GM12873 (cell line): ENCODE results near the gene HLTF.

Source experiments
- CTCF ChIP-seq: IDR thresholded peaks from 2 replicates; pipeline ENCODE4 v1.5.1; 2012; ENCODE audit warnings: low read depth, mild to moderate bottlenecking, moderate library complexity, low read length, control low read depth; ENCODE audit not compliant: insufficient read depth; ENCODE audit errors: missing control alignments

The HLTF gene

DNA sequence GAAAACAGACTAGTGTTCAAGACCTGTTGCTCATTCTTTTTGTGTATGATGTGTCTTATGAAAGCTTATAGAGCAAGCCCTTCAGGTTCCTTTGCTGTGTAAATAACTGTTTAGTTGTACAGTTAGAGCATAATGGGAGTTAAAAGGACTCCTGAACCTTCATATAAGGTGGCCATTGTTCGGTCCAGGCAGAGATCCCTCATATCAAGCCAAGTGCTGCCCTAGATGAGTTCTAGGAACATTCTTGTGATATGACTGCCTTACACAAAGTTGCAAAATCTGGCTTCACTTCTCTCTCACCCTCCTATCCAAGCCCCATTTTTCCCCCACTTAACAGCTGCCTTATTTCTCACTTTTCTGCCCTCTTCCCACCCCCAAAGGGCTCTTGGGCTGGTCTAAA, 68.1 kb downstream of the HLTF start:
- no peak for TF ChIP-seq CTCF

DNA sequence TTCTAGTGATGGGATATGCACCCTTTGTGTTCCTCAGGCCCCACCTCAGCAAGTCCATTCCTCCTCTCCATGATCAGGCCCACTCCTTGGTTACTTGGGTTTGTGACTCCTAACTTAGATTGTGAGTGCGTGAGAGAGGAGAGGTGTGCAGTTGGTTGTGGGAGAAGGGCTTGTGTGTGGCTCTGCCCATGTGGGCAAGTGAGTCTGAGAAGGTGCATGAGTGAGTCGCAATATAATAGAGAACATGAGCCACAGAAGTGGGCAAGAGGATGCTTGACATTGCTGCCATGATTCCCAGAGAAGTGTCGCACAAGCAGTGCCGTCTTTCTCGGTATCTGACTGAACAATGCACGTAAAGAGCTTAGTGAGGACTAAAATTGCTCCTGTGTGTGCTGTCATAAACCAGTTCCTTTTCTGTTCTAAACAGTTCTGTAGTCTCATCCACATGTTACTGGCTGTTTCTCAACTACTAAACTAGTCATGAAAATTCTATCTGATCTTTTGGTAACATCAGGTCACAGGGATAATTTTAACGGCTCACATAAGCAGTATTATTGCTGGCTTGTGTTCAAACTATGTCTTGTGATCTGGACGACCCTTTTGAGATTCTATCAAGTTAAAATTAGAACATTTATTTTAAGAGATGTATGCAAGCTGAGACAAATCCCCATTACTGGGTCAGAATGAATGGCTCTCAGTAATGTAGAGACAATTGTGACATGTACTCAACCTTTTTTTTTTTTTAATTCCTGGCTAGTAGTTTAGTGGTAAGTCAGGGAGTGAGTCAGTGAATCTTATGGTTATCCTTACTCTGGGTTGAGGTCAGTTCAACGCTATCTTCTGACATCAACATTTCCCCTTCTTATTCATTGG, 69.4 kb downstream of the HLTF start:
- no peak for TF ChIP-seq CTCF

DNA sequence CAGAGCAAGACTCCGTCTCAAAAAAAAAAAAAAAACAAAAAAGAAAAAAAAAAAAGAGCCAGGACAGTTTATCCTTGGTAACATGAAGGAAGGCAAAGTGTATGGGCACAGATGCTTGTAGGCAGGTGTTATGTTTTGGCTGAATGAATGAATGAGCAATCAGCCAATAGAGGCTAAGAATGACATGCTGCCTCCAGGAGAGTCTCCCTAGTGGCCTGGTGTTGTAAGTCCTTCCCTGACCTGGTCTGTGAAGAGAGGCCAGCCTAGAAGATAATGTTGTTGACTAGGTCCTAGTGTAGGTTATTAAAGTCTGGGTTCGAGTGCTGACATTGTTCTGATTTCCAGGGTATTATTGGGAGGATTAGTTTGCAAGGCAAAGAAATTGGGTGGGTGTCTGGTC, 70.1 kb downstream of the HLTF start:
- no peak for TF ChIP-seq CTCF

- no peak for TF ChIP-seq CTCF
These were observed 70.9 kb downstream of the HLTF start for GRCh38 chr3:149015393-149015792.

- no peak for TF ChIP-seq CTCF
These were observed 72.6 kb downstream of the HLTF start for GRCh38 chr3:149013726-149014125.

DNA sequence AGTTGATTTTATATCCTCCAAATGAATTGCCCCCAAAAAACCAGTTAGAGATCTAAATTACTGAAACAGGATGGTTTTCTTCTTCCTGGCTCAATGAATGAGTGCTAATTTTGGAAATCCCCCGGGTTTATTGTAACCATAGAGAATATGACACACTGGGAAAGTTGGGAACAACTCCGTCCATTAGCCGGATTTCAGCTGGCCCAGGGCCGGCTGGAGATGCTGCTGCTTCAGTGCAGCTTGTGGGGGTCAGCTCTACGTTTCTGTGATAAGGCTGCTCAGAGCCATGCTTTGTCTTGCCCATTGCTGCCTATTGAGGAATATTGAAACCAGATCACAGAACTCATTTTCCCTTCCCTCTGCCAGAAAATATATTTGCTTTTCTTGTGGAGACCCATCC, 74.7 kb downstream of the HLTF start:
- no peak for TF ChIP-seq CTCF

DNA sequence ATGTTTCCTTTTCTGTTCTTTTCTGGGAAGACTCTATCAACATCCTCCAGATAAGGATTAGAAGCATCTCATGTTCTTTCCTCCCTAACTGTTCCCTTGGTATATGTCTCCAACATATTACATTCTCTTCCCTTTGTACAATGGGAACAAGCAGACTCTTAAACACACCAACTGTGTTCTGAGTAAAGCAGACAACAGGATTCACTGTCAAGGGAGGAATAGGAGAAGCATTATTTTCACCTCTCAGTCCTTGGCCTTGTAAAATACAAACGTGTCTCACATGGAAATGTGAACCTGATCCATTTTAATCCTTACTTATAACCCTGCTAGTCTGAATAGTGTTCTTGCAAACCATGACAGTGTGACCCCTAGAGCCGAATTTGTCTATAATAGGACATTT, 75.4 kb downstream of the HLTF start:
- no peak for TF ChIP-seq CTCF
